HEK293 (cell line): ENCODE results near the gene OAS2.

Experiments
- CTCF ChIA-PET: fragments of 350-600 bp; formaldehyde crosslinking; extraction: SDS; loops from one replicate; lab custom pipeline; 2021; ENCODE audit warnings: antibody characterized with exemption; lab: Yijun Ruan, JAX
- POLR2A ChIA-PET: fragments of 300-600 bp; formaldehyde crosslinking; extraction: SDS; loops from one replicate; lab custom pipeline; 2020; ENCODE audit warnings: antibody characterized with exemption, inconsistent platforms; lab: Yijun Ruan, JAX
- H3K27ac ChIP-seq: fragments of 200-500 bp; sonication (Bioruptor generic); 2 replicates; pipeline ENCODE4 v1.5.1; 2014; ENCODE audit warnings: low read depth, low read length, control low read depth, inconsistent platforms; ENCODE audit errors: extremely low read depth
- H3K36me3 ChIP-seq, 2 experiments: fragments of 200-500 bp in 1 of 2; sonication (Bioruptor generic) in 1 of 2; 1 replicate in 1 of 2; 2 replicates in 1 of 2; pipeline ENCODE4 v1.5.1; 2014 to 2017; ENCODE audit warnings: inconsistent platforms in 2 of 2, low read length in 2 of 2; ENCODE audit not compliant: control insufficient read depth in 2 of 2, insufficient read depth in 1 of 2
- H3K4me1 ChIP-seq: fragments of 200-500 bp; sonication (Bioruptor generic); 2 replicates; pipeline ENCODE4 v1.5.1; 2014; ENCODE audit warnings: mild to moderate bottlenecking, low read length, inconsistent platforms; ENCODE audit not compliant: control insufficient read depth, insufficient read depth
- H3K4me3 ChIP-seq: 2 replicates; pipeline ENCODE4 v1.5.1; 2011; ENCODE audit warnings: low read depth, mild to moderate bottlenecking, control low read depth, low read length, moderate library complexity
- H3K9me3 ChIP-seq: fragments of 200-500 bp; sonication (Bioruptor generic); 2 replicates; pipeline ENCODE4 v1.5.1; 2014; ENCODE audit warnings: low read depth, low read length, inconsistent platforms; ENCODE audit not compliant: control insufficient read depth, insufficient read depth
- CTCF ChIP-seq: fragments of 450-650 bp; formaldehyde crosslinking; IDR thresholded peaks from 2 replicates; pipeline ENCODE4 v1.5.1; 2016; ENCODE audit warnings: missing biosample characterization, missing genetic modification characterization
- GLI4 ChIP-seq: fragments of 450-650 bp; formaldehyde crosslinking; IDR thresholded peaks from 2 replicates; pipeline ENCODE4 v1.5.1; 2016; ENCODE audit warnings: missing biosample characterization, missing genetic modification characterization
- SCRT2 ChIP-seq: fragments of 450-650 bp; formaldehyde crosslinking; IDR thresholded peaks from 2 replicates; pipeline ENCODE4 v1.5.1; 2016; ENCODE audit warnings: missing biosample characterization, missing genetic modification characterization
- SP7 ChIP-seq: fragments of 450-650 bp; formaldehyde crosslinking; IDR thresholded peaks from 2 replicates; pipeline ENCODE4 v1.5.1; 2016; ENCODE audit warnings: missing biosample characterization, missing genetic modification characterization
- TRIM28 ChIP-seq: IDR thresholded peaks from 2 replicates; pipeline ENCODE4 v1.6.1; 2011; ENCODE audit warnings: low read length, control low read depth, borderline replicate concordance
- ZBTB48 ChIP-seq: fragments of 450-650 bp; formaldehyde crosslinking; IDR thresholded peaks from 2 replicates; pipeline ENCODE4 v1.5.1; 2016; ENCODE audit warnings: missing biosample characterization, missing genetic modification characterization
- ZBTB8A ChIP-seq: fragments of 450-650 bp; formaldehyde crosslinking; IDR thresholded peaks from 2 replicates; pipeline ENCODE4 v1.5.1; 2016; ENCODE audit warnings: missing biosample characterization, missing genetic modification characterization
- ZNF146 ChIP-seq: fragments of 450-650 bp; formaldehyde crosslinking; IDR thresholded peaks from 2 replicates; pipeline ENCODE4 v1.5.1; 2016; ENCODE audit warnings: missing biosample characterization, missing genetic modification characterization
- ZNF148 ChIP-seq: fragments of 450-650 bp; formaldehyde crosslinking; IDR thresholded peaks from 2 replicates; pipeline ENCODE4 v1.5.0; 2017; ENCODE audit warnings: missing biosample characterization, missing genetic modification characterization, borderline replicate concordance
- ZNF157 ChIP-seq: fragments of 450-650 bp; formaldehyde crosslinking; IDR thresholded peaks from 2 replicates; pipeline ENCODE4 v1.5.1; 2016; ENCODE audit warnings: missing biosample characterization, missing genetic modification characterization
- ZNF174 ChIP-seq: fragments of 450-650 bp; formaldehyde crosslinking; IDR thresholded peaks from 2 replicates; pipeline ENCODE4 v1.5.0; 2017; ENCODE audit warnings: missing biosample characterization, mild to moderate bottlenecking, missing genetic modification characterization
- ZNF239 ChIP-seq: fragments of 450-650 bp; formaldehyde crosslinking; IDR thresholded peaks from 2 replicates; pipeline ENCODE4 v1.5.1; 2016; ENCODE audit warnings: missing biosample characterization, missing genetic modification characterization
- ZNF274 ChIP-seq, 2 experiments: fragments of 200-500 bp in 1 of 2; fragments of 450-650 bp in 1 of 2; sonication (Bioruptor generic) in 1 of 2; formaldehyde crosslinking in 1 of 2; IDR thresholded peaks; 2 replicates each; pipeline versions ENCODE4 v1.5.1 to v1.6.1; 2014 to 2016; ENCODE audit warnings: borderline replicate concordance in 1 of 2, inconsistent platforms in 1 of 2, low read length in 1 of 2, missing biosample characterization in 1 of 2, missing genetic modification characterization in 1 of 2
- ZNF335 ChIP-seq: fragments of 450-650 bp; formaldehyde crosslinking; conservative IDR thresholded peaks from 2 replicates; pipeline ENCODE4 v1.5.1; 2016; ENCODE audit warnings: missing biosample characterization, missing genetic modification characterization
- ZNF341 ChIP-seq: fragments of 450-650 bp; formaldehyde crosslinking; IDR thresholded peaks from 2 replicates; pipeline ENCODE4; 2016; ENCODE audit warnings: low read depth, missing biosample characterization, missing genetic modification characterization
- ZNF398 ChIP-seq: fragments of 450-650 bp; formaldehyde crosslinking; IDR thresholded peaks from 2 replicates; pipeline ENCODE4 v1.5.1; 2017; ENCODE audit warnings: missing biosample characterization, missing genetic modification characterization
- ZNF423 ChIP-seq: fragments of 450-650 bp; formaldehyde crosslinking; IDR thresholded peaks from 2 replicates; pipeline ENCODE4 v1.5.1; 2016; ENCODE audit warnings: missing biosample characterization, missing genetic modification characterization
- ZNF433 ChIP-seq: fragments of 450-650 bp; formaldehyde crosslinking; IDR thresholded peaks from 2 replicates; pipeline ENCODE4 v1.5.1; 2016; ENCODE audit warnings: missing biosample characterization, missing genetic modification characterization, low read depth
- ZNF768 ChIP-seq: fragments of 450-650 bp; formaldehyde crosslinking; IDR thresholded peaks from 2 replicates; pipeline ENCODE4 v1.5.1; 2018; ENCODE audit warnings: missing biosample characterization, mild to moderate bottlenecking, missing genetic modification characterization
- ZNF791 ChIP-seq: fragments of 450-650 bp; formaldehyde crosslinking; IDR thresholded peaks from 2 replicates; pipeline ENCODE4 v1.5.1; 2016; ENCODE audit warnings: missing biosample characterization, missing genetic modification characterization
- ZNF837 ChIP-seq: fragments of 450-650 bp; formaldehyde crosslinking; IDR thresholded peaks from 2 replicates; pipeline ENCODE4 v1.5.1; 2016; ENCODE audit warnings: missing biosample characterization, missing genetic modification characterization
- ZSCAN23 ChIP-seq: fragments of 450-650 bp; formaldehyde crosslinking; IDR thresholded peaks from 2 replicates; pipeline ENCODE4 v1.5.1; 2016; ENCODE audit warnings: missing biosample characterization, missing genetic modification characterization

The OAS2 gene

DNA sequence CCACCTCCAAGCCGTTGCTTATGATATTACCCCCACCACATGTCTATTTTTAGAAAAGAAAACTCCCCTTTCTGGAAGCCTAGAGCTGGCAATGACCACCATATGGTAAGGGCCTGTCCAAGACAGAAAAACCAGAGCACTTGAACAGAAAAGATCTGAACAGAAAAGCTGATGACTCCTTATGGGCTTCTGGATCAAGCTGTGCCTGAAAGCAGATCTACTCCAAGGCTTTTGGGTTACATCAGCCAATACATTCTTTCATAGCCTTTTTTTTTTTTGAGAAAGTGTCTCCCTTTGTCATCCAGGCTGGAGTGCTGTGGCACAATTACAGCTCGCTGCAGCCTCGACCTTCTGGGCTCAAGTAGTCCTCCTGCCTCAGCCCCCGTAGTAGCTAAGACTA is 16.8 kb upstream of the OAS2 start (continued):
- TF ChIP-seq ZNF148 (tag by site-specific recombination) (no peak), CTCF (no peak), ZNF837 (tag by site-specific recombination) (no peak), ZNF398 (no peak), ZNF174 (tag by site-specific recombination) (no peak)

GRCh38 chr12:112962561-112962960 is 15.8 kb upstream of the OAS2 start:
- H3K36me3 ChIP-seq = peaks cover 0 to 14% of the 10 kb centered on the region in 2 experiments; a peak in 1 of 3 replicates
- CTCF ChIA-PET = interaction anchor here (2.4 kb wide), 1 partner anchor 30 kb away, joined by 8 read pairs; no protein-coding TSS in a partner anchor
- no peak for TF ChIP-seq ZNF791
- no peak for TF ChIP-seq ZNF433 (tag by site-specific recombination)
- TF ChIP-seq ZBTB48 (tag by site-specific recombination) = no peak
- no peak for TF ChIP-seq ZNF274 (IDR thresholded peaks at IDR 0.05; ENCODE audit: low read length)
- TF ChIP-seq ZNF274 (tag by site-specific recombination; IDR thresholded peaks at IDR 0.05; ENCODE audit: borderline replicate concordance) = no peak
- no peak for TF ChIP-seq TRIM28
- no peak for TF ChIP-seq ZNF341 (tag by site-specific recombination)
- TF ChIP-seq ZNF239 = no peak

GRCh38 chr12:112963227-112963861 is 15.0 kb upstream of the OAS2 start:
- Histone ChIP-seq H3K36me3 (peaks cover 0 to 14% of the 10 kb centered on the region in 2 experiments; a peak in 1 of 3 replicates), H3K4me3 (no peak overlapping the region), H3K27ac (no peak overlapping the region), H3K4me1 (no peaks in the 10 kb centered on the region), H3K9me3 (no peaks in the 10 kb centered on the region; the same call in 1 of the 2 replicates)
- CTCF ChIA-PET = interaction anchor here (2.4 kb wide), 1 partner anchor 30 kb away, joined by 8 read pairs; no protein-coding TSS in a partner anchor
- POLR2A ChIA-PET = no interaction called here
- no peak for TF ChIP-seq ZNF341 (tag by site-specific recombination)
- TF ChIP-seq ZNF157 (tag by site-specific recombination) = no peak
- TF ChIP-seq ZBTB8A (tag by site-specific recombination) = no peak
- no peak for TF ChIP-seq SCRT2 (tag by site-specific recombination)
- no peak for TF ChIP-seq ZNF146
- no peak for TF ChIP-seq GLI4 (tag by site-specific recombination)
- TF ChIP-seq SP7 (tag by site-specific recombination) = no peak
- no peak for TF ChIP-seq ZSCAN23 (tag by site-specific recombination)
- TF ChIP-seq ZNF423 = no peak
- TF ChIP-seq ZNF335 = no peak
- no peak for TF ChIP-seq ZNF768 (tag by site-specific recombination)

More at GRCh38 chr12:112962561-112962960, 15.8 kb upstream of the OAS2 start:
- no peaks in the 10 kb centered on the region for H3K4me1 ChIP-seq
- POLR2A ChIA-PET = no interaction called here
- no peak overlapping the region for H3K27ac ChIP-seq
- H3K9me3 ChIP-seq = no peaks in the 10 kb centered on the region; the same call in 1 of the 2 replicates
- no peak overlapping the region for H3K4me3 ChIP-seq
